A673 (cell line): ENCODE data around the gene KIF12.

Experiments used
- EZH2 ChIP-seq: fragments of 200-600 bp; sonication (generic); IDR thresholded peaks from 2 replicates; pipeline ENCODE4 v1.6.1; 2017; ENCODE audit warnings: borderline replicate concordance, low read depth, mild to moderate bottlenecking, mixed read lengths, antibody characterized with exemption, low read length; ENCODE audit not compliant: poor library complexity, severe bottlenecking
- TF ChIP-seq, protein P1 (sequence below): fragments of 300-800, 200-600 bp; sonication (generic); conservative IDR thresholded peaks from 2 replicates; pipeline ENCODE4 v1.5.1; 2017; ENCODE audit warnings: low read depth, mild to moderate bottlenecking, antibody characterized with exemption, low read length, moderate library complexity, mixed read lengths

DNA sequence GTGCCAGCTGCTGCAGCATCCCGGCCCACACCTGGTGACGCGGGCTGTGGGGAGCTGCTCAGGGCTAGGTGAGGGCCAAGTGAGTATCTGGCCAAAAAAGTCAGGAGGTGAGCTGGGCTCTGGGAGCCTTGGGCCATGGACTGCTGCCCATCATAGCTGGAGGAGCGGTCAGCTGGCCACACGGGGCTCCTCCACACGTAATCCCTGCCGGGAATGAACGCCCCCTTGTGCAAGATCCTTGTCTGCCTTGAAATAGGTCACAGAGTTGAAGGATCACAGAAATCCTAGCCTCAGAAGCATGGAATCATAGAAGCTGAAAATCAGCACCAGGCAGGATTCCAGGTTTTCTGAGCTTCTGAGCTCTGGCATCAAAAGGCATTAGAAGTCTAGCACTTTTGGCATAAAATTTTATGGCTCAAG lies 39.5 kb upstream of the KIF12 start:
- TF ChIP-seq, protein P1, sequence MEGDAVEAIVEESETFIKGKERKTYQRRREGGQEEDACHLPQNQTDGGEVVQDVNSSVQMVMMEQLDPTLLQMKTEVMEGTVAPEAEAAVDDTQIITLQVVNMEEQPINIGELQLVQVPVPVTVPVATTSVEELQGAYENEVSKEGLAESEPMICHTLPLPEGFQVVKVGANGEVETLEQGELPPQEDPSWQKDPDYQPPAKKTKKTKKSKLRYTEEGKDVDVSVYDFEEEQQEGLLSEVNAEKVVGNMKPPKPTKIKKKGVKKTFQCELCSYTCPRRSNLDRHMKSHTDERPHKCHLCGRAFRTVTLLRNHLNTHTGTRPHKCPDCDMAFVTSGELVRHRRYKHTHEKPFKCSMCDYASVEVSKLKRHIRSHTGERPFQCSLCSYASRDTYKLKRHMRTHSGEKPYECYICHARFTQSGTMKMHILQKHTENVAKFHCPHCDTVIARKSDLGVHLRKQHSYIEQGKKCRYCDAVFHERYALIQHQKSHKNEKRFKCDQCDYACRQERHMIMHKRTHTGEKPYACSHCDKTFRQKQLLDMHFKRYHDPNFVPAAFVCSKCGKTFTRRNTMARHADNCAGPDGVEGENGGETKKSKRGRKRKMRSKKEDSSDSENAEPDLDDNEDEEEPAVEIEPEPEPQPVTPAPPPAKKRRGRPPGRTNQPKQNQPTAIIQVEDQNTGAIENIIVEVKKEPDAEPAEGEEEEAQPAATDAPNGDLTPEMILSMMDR: no peak
- TF ChIP-seq EZH2: no peak
